Hepatocyte (in vitro differentiated cells): ENCODE results near the gene KRT86. TPM values are rescaled to one million over a fixed set of nuclear protein-coding genes. Genes with fewer than 3 reads are reported as not detected.

Experiments
- DNase-seq: peaks from one replicate; pipeline ENCODE4 v3.0.0-alpha.2; 2016; ENCODE audit warnings: low spot score
- H2AFZ ChIP-seq: fragments of 200-600 bp; sonication (generic); 2 replicates; pipeline ENCODE4 v1.6.0; 2016; ENCODE audit warnings: antibody characterized with exemption, mild to moderate bottlenecking
- H3K27ac ChIP-seq: fragments of 200-600 bp; sonication (generic); 2 replicates; pipeline ENCODE4 v1.5.1; 2016; ENCODE audit warnings: mild to moderate bottlenecking
- H3K27me3 ChIP-seq: fragments of 200-600 bp; sonication (generic); 2 replicates; pipeline ENCODE4 v1.6.1; 2016
- H3K36me3 ChIP-seq: fragments of 200-600 bp; sonication (generic); replicated peaks from 2 replicates; pipeline ENCODE4 v1.5.1; 2016; ENCODE audit warnings: low read depth; ENCODE audit not compliant: insufficient read depth
- H3K4me1 ChIP-seq: fragments of 200-600 bp; sonication (generic); 2 replicates; pipeline ENCODE4 v1.5.1; 2016; ENCODE audit warnings: mild to moderate bottlenecking, moderate library complexity; ENCODE audit not compliant: insufficient read depth
- H3K4me2 ChIP-seq: fragments of 200-600 bp; sonication (generic); 2 replicates; pipeline ENCODE4 v1.6.0; 2016
- H3K4me3 ChIP-seq: fragments of 200-600 bp; sonication (generic); 2 replicates; pipeline ENCODE4 v1.5.1; 2016; ENCODE audit warnings: mild to moderate bottlenecking
- H3K79me2 ChIP-seq: fragments of 200-600 bp; sonication (generic); 2 replicates; pipeline ENCODE4 v1.6.0; 2017; ENCODE audit warnings: mild to moderate bottlenecking
- H3K9me2 ChIP-seq: fragments of 200-600 bp; sonication (generic); replicated peaks from 2 replicates; pipeline ENCODE4 v1.6.0; 2017; ENCODE audit warnings: mild to moderate bottlenecking; ENCODE audit not compliant: insufficient read depth
- H3K9me3 ChIP-seq: fragments of 200-600 bp; sonication (generic); 2 replicates; pipeline ENCODE4 v1.5.1; 2016; ENCODE audit warnings: low read depth, mild to moderate bottlenecking
- H4K20me1 ChIP-seq: fragments of 200-600 bp; sonication (generic); 2 replicates; pipeline ENCODE4 v1.6.0; 2016; ENCODE audit warnings: mild to moderate bottlenecking; ENCODE audit not compliant: insufficient read depth, poor library complexity, severe bottlenecking
- CTCF ChIP-seq: fragments of 200-600 bp; sonication (generic); IDR thresholded peaks from 2 replicates; pipeline ENCODE4 v1.5.1; 2016; ENCODE audit warnings: antibody characterized with exemption, mild to moderate bottlenecking; ENCODE audit not compliant: poor library complexity
- EZH2 ChIP-seq: fragments of 200-600 bp; sonication (generic); IDR thresholded peaks from 2 replicates; pipeline ENCODE4 v1.6.1; 2016; ENCODE audit warnings: antibody characterized with exemption, mild to moderate bottlenecking, borderline replicate concordance
- EZH2phosphoT487 ChIP-seq: fragments of 200-600 bp; sonication (generic); IDR thresholded peaks from one replicate; pipeline ENCODE4 v1.6.1; 2018; ENCODE audit warnings: antibody characterized with exemption, mild to moderate bottlenecking, low read depth, moderate library complexity; ENCODE audit not compliant: unreplicated experiment, severe bottlenecking
- WGBS: methylation state at CpG from one replicate; pipeline ENCODE4 v1.1.6; 2016; ENCODE audit warnings: low lambda C conversion rate; ENCODE audit errors: missing lambda C conversion rate; 5-methylcytosine and 5-hydroxymethylcytosine counted together
- polyA plus RNA-seq: library from polyadenylated mRNA; unstranded; fragments of >200 nt; fragmentation: Nextera tagmentation; extraction: Ambion mirVana; gene quantifications from 2 replicates; pipeline ENCODE4 v1.2.1, GENCODE V29; 2016
- total RNA-seq: library from RNA; depleted of rRNA; stranded (reverse); fragments of >200 nt; gene quantifications from 2 replicates; pipeline ENCODE4 v1.2.3, GENCODE V29; 2014

KRT86 gene
- total and polyA plus RNA-seq, 2 experiments from 2014 or later: 0.40 TPM; not detected in 1

- no peaks in the 10 kb centered on the region for H4K20me1 ChIP-seq
- H3K27ac ChIP-seq: no peak overlapping the region
- no peak overlapping the region for H3K4me2 ChIP-seq
- WGBS: 73% methylated on average over 1 of the region's 1 CpG
- H3K9me3 ChIP-seq: no peaks in the 10 kb centered on the region
- no peaks in the 10 kb centered on the region for H3K9me2 ChIP-seq
- H2AFZ ChIP-seq: no peak overlapping the region
- H3K79me2 ChIP-seq: no peaks in the 10 kb centered on the region
- no peaks in the 10 kb centered on the region for H3K4me1 ChIP-seq
- no peak for DNase-seq
- H3K27me3 ChIP-seq: peaks cover 4% of the 10 kb centered on the region
- TF ChIP-seq EZH2 (no peak), CTCF (no peak), EZH2phosphoT487 (no peak)
- no peaks in the 10 kb centered on the region for H3K36me3 ChIP-seq
- H3K4me3 ChIP-seq: no peak overlapping the region
Observed at GRCh38 chr12:52323001-52323400, 48.6 kb downstream of the KRT86 start.

- no peaks in the 10 kb centered on the region for H4K20me1 ChIP-seq
- H3K4me2 ChIP-seq: no peak overlapping the region
- DNase-seq: no peak
- TF ChIP-seq EZH2 (no peak), EZH2phosphoT487 (no peak), CTCF (no peak)
- 79% methylated on average over 10 of the region's 10 CpGs for WGBS
- no peak overlapping the region for H3K27ac ChIP-seq
- peaks cover 4% of the 10 kb centered on the region for H3K27me3 ChIP-seq
- H3K36me3 ChIP-seq: no peaks in the 10 kb centered on the region
- no peak overlapping the region for H2AFZ ChIP-seq
- H3K9me2 ChIP-seq: no peaks in the 10 kb centered on the region
- H3K79me2 ChIP-seq: no peaks in the 10 kb centered on the region
- H3K9me3 ChIP-seq: no peaks in the 10 kb centered on the region
- no peak overlapping the region for H3K4me3 ChIP-seq
- H3K4me1 ChIP-seq: no peaks in the 10 kb centered on the region
Observed at GRCh38 chr12:52323416-52324152, 49.1 kb downstream of the KRT86 start.

DNA sequence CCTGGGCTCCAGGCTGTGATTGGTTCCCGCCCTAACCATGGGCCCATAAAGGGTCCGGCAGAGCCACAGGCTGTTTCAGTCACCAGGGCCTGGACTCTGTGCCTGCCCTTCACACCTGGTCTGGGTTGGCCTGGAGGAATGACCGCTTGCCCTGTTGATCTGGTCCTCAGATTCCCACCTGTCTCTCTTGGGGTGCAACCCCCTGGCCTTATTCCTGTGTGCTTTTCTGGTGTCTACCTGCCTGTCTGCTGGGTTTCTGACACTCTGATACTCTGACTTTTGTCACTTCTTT, 49.7 kb downstream of the KRT86 start:
- TF ChIP-seq CTCF (no peak), EZH2 (no peak), EZH2phosphoT487 (no peak)
- H3K9me3 ChIP-seq: no peaks in the 10 kb centered on the region
- no peak overlapping the region for H3K4me2 ChIP-seq
- no peaks in the 10 kb centered on the region for H3K79me2 ChIP-seq
- no peak overlapping the region for H2AFZ ChIP-seq
- no peak overlapping the region for H3K27ac ChIP-seq
- H3K36me3 ChIP-seq: no peaks in the 10 kb centered on the region
- H3K4me3 ChIP-seq: no peak overlapping the region
- no peaks in the 10 kb centered on the region for H4K20me1 ChIP-seq
- no peaks in the 10 kb centered on the region for H3K4me1 ChIP-seq
- no peaks in the 10 kb centered on the region for H3K9me2 ChIP-seq
- WGBS: 76% methylated on average over 3 of the region's 3 CpGs
- no peak for DNase-seq
- H3K27me3 ChIP-seq: peaks cover 4% of the 10 kb centered on the region
